Gastroesophageal sphincter (tissue), 3 donors: Measurements from ENCODE around the gene EIF6.

Source experiments
- CTCF ChIP-seq, 4 experiments: fragments of 200-600 bp in 2 of 4; fragments of 450-650 bp in 2 of 4; sonication (generic) in 1 of 4; IDR thresholded peaks; one replicate each; pipeline ENCODE4 v1.5.1; 2017 to 2019; ENCODE audit warnings: antibody characterized with exemption in 4 of 4, mild to moderate bottlenecking in 2 of 4, moderate library complexity in 2 of 4
- EP300 ChIP-seq: sonication (generic); formaldehyde crosslinking; IDR thresholded peaks from one replicate; pipeline ENCODE4 v1.6.1; 2017; ENCODE audit warnings: antibody characterized with exemption, mild to moderate bottlenecking
- POLR2A ChIP-seq, 2 donors: fragments of 450-650 bp; IDR thresholded peaks; one replicate each; pipeline ENCODE4 v1.6.1; 2017; ENCODE audit warnings: antibody characterized with exemption in 2 of 2, mild to moderate bottlenecking in 2 of 2, moderate library complexity in 1 of 2
- POLR2AphosphoS5 ChIP-seq: sonication (generic); formaldehyde crosslinking; IDR thresholded peaks from one replicate; pipeline ENCODE4 v1.6.1; 2017; ENCODE audit warnings: antibody characterized with exemption

DNA sequence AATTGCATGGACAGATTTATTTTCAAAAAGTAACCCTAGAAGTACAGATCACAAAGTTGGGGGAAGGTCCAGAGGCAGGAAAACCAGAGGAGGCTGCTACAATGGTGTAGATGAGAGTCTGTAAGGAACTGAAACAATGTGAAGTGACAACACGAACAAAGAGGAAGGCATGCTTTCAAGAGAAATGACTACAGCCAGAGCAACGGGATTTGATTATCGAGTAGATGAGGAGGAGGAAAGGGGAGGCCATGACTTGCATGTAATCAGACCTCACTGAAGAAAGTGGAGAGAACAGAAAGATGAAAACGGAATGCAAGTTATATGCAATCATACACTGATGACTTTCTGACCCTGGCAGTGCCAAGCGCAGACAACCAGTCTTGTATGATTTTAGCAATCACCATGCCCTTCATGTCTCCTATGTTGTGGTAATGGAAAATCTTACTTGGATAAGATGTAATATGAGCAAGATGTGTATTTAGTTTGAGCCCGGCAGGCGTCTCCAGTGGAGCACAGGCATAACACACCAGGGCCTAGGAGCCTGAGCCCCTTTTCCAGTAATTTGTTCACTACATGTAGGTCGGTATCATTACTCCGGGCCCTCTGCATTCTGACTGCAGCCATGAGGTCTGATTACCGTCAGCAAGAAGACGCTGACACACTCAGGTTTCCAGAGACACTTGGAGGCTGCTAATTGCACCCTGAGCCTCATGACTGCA, 41.6 kb upstream of the EIF6 start:
- TF ChIP-seq CTCF (IDR thresholded peaks at IDR 0.05) = no peak
- TF ChIP-seq POLR2AphosphoS5 = no peak
- TF ChIP-seq POLR2A (IDR thresholded peaks at IDR 0.05) = no peak
- TF ChIP-seq EP300 = no peak
